Non-pigmented ciliary epithelial cell (primary cell): ENCODE data around the gene PLEKHA5.
"Not testable (repeated sequence)": the region's sequence is repeated elsewhere in the genome, so short reads cannot be mapped to it uniquely, and the experiment has no call there.

Experiments
- DNase-seq: peaks from one replicate; pipeline ENCODE4 v3.0.0-alpha.2; 2010; ENCODE audit warnings: low read depth

Gene PLEKHA5

DNA sequence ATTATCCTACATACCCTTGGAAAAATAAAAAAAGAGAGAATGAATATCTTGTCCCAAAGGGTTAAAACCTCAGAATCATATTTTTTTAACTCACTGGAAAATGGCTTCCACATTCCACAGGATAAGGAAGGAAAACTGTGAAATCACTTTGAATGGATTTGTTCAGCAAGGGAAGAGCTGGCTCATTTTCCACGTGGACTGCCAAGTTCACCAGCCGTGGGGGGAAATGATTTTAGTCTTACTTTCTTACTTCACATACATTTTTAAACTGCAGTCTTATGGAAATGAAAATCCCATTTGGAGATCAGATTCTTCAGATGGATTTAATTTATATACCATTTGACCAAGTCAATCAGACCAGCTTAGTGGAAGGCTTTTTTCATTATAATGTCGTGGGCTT lies 279.8 kb downstream of the PLEKHA5 start:
- DNase-seq = no peak

DNA sequence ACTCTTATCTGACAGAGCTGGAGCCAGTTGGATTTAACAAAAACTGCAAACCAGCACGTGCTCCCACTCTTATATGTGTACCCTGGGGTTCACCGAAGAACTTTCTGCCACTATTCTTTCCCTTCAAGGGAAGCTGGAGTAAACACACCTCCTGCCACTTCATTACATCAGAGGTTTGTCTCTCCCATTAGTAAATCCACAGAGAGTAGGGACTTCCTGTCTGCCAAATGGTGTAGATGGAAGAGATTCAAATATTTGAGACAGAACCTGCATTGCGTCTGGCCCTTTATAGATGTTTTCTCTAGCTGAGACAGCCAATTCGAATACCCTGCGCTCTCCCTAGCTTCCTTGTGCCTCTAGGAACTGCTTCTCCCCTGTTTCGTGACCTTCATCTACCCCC lies 280.7 kb downstream of the PLEKHA5 start:
- DNase-seq = no peak

DNA sequence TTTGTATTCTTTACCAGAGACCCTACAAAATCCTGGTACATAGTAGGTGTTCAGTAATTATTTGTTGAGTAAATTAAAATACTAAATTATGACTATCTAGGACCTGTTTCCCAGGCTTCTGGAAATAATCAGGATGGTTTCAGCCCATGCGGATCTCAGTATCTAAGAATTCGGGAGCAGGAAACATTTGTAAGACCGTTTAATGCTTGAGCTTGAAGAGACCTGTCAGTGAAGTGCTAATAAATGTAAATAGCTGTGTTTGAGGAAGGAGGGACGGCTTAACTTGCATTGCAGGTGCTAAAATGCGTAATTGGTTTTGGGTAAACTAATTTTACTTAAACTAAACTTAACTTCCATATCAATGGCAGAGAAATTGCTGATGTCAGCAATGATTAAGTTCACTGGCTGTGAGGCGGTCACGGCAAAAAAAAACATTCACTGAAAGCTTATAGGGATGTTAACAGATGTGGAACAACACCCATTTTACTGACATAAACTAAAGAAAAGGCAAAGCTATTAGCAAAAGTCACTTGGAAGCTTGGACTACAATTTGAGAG lies 281.2 kb downstream of the PLEKHA5 start:
- no peak for DNase-seq

DNA sequence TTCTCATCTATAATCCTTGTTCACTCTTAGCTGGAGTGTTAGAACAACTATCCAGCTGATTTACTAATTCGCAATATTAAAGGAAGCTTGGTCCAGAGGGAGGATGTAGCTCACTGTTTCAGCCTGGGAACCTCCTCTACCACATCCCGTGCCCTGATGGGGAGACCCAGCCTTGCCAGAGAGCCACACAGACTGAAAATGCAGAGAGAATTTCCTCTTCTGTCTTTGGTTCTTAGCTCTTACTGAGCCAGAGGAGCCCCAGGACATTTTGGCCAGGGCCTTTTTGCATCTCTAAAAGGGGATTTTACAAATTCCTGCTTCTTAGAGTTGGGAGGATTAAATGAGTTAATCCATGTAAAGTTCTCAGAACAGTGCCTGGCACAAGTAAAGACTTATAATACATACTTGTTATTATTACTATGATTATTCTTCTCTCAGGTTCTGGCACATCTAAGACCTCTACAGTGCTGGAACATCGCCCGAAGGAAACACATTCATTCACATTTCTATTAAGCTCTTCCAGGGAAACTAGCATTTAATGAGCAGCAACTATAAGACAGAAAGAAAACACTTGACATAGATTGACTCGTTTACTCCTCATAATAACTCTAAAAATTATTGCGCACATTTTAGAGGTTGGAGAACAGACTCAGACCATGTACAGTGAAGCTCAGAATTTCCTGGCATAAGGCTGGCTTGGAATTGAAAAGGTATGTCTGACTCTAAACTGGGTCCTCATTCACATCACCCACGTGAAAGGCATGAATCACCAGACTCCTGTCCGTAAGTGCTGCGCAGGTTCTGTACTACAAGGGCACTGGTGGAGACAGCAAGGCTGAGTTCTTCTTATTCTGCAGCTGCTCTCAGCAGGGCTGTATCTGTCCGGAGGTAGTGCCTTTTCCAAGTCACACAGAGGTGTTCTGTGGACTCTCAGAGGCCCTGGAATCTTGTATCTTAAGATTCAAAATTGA lies 282.0 kb downstream of the PLEKHA5 start:
- no peak for DNase-seq

DNA sequence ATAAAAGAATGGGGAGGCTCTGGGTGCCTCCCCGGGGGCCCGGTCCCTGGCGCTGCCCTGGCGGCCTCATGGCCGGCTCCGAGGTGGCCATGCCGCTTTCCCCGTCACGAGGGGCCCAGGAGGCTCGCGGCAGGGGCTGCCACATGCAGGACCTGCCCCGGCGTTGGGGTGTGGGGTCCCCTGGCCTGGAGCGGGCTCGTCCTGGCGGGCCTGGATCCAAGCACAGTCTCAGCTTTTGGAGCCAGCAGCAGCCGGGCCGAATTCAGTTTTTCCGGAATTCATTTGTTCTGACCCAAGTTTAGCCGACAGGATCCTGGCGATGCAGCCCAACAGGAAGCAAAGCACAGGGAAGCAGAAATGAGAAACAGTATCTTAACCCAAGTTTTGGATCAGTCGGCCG lies 283.3 kb downstream of the PLEKHA5 start:
- DNase-seq = no peak

DNA sequence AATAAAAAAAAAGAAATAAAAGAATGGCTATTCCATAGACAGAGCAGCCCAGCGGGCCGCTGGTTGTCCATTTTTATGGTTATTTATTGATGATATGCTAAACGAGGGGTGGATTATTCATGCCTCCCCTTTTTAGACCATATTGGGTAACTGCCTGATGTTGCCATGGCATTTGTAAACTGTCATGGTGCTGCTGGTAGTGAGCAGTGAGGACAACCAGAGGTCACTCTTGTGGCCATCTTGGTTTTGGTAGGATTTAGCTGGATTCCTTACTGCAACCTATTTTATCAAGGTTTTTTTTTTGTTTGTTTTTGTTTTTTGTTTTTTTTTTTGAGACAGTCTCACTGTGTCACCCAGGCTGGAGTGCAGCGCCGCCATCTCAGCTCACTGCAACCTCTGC lies 284.0 kb downstream of the PLEKHA5 start:
- DNase-seq = not testable (repeated sequence)

DNA sequence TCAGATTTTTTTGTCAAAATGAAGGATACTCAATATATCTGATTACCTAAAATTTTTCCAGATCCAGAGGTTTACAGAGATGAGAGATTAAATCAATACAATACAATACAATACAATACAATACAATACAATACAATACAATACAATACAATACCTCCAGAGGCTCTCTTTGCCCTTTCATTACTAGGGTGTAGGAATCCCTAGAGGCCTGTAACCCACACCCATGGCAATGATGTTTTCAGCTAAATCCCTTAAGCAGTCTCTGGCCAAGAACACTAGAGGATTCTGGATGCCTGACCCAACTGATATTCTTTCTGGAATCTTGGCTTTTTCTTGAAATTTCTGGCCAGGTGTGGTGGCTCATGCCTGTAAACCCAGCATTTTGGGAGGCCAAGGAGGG lies 286.0 kb downstream of the PLEKHA5 start:
- no peak for DNase-seq

DNA sequence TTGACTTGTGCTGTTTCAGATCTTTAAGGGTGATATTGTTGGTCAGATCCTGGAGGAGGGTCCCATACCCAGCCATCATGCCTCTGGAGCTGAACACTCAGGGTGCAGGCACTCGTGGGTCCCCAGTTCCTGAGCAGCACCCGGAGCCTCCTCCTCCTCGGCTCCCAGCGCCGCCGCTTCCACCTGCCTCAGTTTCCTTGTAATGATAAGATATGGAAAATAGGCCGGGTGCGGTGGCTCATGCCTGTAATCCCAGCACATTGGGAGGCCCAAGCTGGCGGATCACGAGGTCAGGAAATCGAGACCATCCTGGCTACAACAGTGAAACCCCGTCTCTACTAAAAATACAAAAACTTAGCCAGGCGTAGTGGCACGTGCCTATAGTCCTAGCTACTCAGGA lies 289.6 kb downstream of the PLEKHA5 start:
- no peak for DNase-seq

DNA sequence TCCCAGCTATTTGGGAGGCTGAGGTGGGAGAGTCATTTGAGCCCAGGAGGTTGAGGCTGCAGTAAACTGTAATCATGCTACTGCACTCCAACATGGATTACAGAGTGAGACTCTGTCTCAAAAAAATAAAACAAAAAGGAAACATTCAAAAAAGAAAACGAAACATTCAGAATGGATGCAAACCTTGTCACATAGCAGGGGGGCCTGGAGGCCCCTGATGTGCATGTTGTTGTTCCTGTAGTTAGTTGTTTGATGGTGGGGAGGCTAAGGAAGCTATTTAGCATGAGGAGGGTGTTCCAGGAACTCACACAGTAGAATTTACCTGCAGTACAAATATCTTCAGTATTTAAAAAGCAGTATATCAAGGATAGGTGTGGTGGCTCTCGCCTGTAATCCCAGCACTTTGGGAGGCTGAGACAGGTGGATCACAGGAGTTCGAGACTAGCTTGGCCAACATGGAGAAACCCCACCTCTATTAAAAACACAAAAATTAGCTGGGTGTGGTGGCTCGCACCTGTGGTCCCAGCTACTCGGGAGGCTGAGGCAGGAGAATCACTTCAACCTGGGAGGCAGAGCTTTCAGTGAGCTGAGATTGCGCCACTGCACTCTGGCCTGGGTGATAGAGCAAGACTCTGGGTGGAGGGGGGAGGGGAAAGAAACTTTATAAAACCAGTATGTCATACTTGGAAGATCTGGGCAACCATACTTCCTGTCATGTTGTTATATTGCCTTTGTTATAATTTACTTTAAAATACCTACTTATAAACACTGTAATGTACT lies 292.2 kb downstream of the PLEKHA5 start:
- no peak for DNase-seq

DNA sequence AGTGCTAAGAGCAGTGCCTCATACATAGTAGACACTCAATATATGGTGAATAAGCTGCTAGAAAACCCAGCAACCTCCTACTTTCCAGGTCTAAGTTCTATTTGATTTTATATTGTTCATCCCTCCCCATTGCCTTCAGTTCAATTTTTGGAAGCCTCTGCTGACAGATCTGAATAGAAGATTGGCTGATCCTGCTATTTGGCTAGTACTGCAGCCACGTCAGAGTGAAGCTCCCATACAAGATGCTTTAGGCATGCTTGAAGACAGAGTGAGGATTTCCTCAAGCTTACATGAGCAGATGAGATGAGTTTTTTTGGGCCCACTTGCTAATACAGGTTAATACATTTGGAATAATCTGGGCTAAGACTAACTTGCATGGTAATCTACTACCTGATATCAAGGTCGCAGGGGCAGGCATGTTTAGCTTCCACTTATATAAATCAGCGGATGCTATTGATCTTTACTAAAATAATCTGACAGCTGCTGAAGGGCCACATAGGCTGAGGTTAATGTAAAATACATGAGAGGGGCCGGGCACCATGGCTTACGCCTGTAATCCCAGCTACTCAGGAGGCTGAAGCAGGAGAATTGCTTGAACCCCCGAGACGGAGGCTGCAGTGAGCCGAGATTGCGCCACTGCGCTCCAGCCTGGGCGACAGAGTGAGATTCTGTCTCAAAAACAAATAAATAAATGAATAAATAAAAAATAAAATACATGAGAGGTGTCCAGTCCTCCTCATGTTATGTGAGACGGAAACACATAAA lies 293.8 kb downstream of the PLEKHA5 start:
- DNase-seq = no peak
